Measurements from ENCODE around the gene MUS81. TPM values are rescaled to one million over a fixed set of nuclear protein-coding genes. Genes with fewer than 3 reads are reported as not detected.

The MUS81 gene
- total and polyA plus RNA-seq, 2 of the 13 experiments (the other 11 are each of a cell fraction or from before 2014, with no cell fraction given), result 25.6 to 30.2 TPM

- TF ChIP-seq JARID2 (CRISPR knock-in tag; IDR thresholded peaks at IDR 0.05; ENCODE audit: insufficient replicate concordance) (no peak), ARID5B (CRISPR knock-in tag; IDR thresholded peaks at IDR 0.05) (peak; percentile 60), ZNF451 (CRISPR knock-in tag; IDR thresholded peaks at IDR 0.05) (no peak), ZNF720 (CRISPR knock-in tag; IDR thresholded peaks at IDR 0.05) (no peak), LCORL (IDR thresholded peaks at IDR 0.05) (no peak), LCORL (CRISPR knock-in tag; IDR thresholded peaks at IDR 0.05) (peak; percentile 46; the same call in 1 of the 2 replicates), ZNF446 (CRISPR knock-in tag; IDR thresholded peaks at IDR 0.05) (no peak), PTBP1 (IDR thresholded peaks at IDR 0.05; ENCODE audit: low read depth, low read length, poor library complexity, severe bottlenecking) (no peak), BHLHE40 (IDR thresholded peaks at IDR 0.05; ENCODE audit: low read length) (peak; percentile 95), CBX1 (IDR thresholded peaks at IDR 0.05; ENCODE audit: low read depth) (no peak), DNMT3B (CRISPR knock-in tag; conservative IDR thresholded peaks at IDR 0.05) (0 out of 2 replicates have a peak, but pooled peaks have one; percentile 48), PATZ1 (CRISPR knock-in tag; IDR thresholded peaks at IDR 0.05) (no peak), HNRNPL (IDR thresholded peaks at IDR 0.05; ENCODE audit: low read depth, low read length) (no peak), ZFY (CRISPR knock-in tag; IDR thresholded peaks at IDR 0.05) (peak; percentile 6; the same call in 1 of the 2 replicates), MAFK (conservative IDR thresholded peaks at IDR 0.05 in 1 of 2, IDR thresholded peaks at IDR 0.05 in 1 of 2; ENCODE audit: low read length in 2 of 2) (peak; percentile 37 to 60; a peak in 2 of 4 replicates), ZBTB49 (CRISPR knock-in tag; IDR thresholded peaks at IDR 0.05; ENCODE audit: borderline replicate concordance) (no peak), ATF3 (CRISPR knock-in tag; IDR thresholded peaks at IDR 0.05) (peak; percentile 73), HMG20A (CRISPR knock-in tag; IDR thresholded peaks at IDR 0.05; ENCODE audit: borderline replicate concordance) (peak; percentile 15; the same call in 1 of the 2 replicates), GMEB2 (CRISPR knock-in tag; IDR thresholded peaks at IDR 0.05; ENCODE audit: low read depth) (no peak), ZNF547 (CRISPR knock-in tag; IDR thresholded peaks at IDR 0.05) (no peak), MAFF (IDR thresholded peaks at IDR 0.05; ENCODE audit: low read depth, low read length) (peak; percentile 42), ZNF674 (CRISPR knock-in tag; IDR thresholded peaks at IDR 0.05; ENCODE audit: low read depth) (no peak)
These were observed 55.6 kb downstream of the MUS81 start (continued) for GRCh38 chr11:65915821-65916251.

All from HepG2 (cell line).